ENCODE measurements around the gene TRIM63.

The TRIM63 gene

GRCh38 chr1:26027716-26028489 lies 39.5 kb downstream of the TRIM63 start:
- no peak for DNase-seq (ENCODE audit: extremely low read depth, low read depth)
- TF ChIP-seq CTCF (IDR thresholded peaks at IDR 0.05; ENCODE audit: low read depth, low read length) = no peak

GRCh38 chr1:26025517-26025916 lies 41.9 kb downstream of the TRIM63 start:
- no peak for DNase-seq (ENCODE audit: extremely low read depth, low read depth)
- no peak for TF ChIP-seq CTCF (IDR thresholded peaks at IDR 0.05; ENCODE audit: low read depth, low read length)

GRCh38 chr1:26025060-26025459 lies 42.4 kb downstream of the TRIM63 start:
- no peak for TF ChIP-seq CTCF (IDR thresholded peaks at IDR 0.05; ENCODE audit: low read depth, low read length)
- no peak for DNase-seq (ENCODE audit: extremely low read depth, low read depth)

- DNase-seq (ENCODE audit: extremely low read depth, low read depth) = no peak
- no peak for TF ChIP-seq CTCF (IDR thresholded peaks at IDR 0.05; ENCODE audit: low read depth, low read length)
Observed at GRCh38 chr1:26023826-26024225, 43.6 kb downstream of the TRIM63 start.

- TF ChIP-seq CTCF (IDR thresholded peaks at IDR 0.05; ENCODE audit: low read depth, low read length) = no peak
- no peak for DNase-seq (ENCODE audit: extremely low read depth, low read depth)
Observed at GRCh38 chr1:26023009-26023408, 44.4 kb downstream of the TRIM63 start.

- DNase-seq (ENCODE audit: extremely low read depth, low read depth) = no peak
- no peak for TF ChIP-seq CTCF (IDR thresholded peaks at IDR 0.05; ENCODE audit: low read depth, low read length)
Observed at GRCh38 chr1:26022404-26022779, 45.0 kb downstream of the TRIM63 start.

- no peak for TF ChIP-seq CTCF (IDR thresholded peaks at IDR 0.05; ENCODE audit: low read depth, low read length)
- no peak for DNase-seq (ENCODE audit: extremely low read depth, low read depth)
Observed at GRCh38 chr1:26021647-26022403, 45.6 kb downstream of the TRIM63 start, which contains the start of gene EXTL1. TSS of gene EXTL1 (plus strand) at chr1:26021775. CDS start at chr1:26022647, 872 bp downstream.
